ENCODE results near the gene BACH2.
"Not testable (repeated sequence)": the region's sequence is repeated elsewhere in the genome, so short reads cannot be mapped to it uniquely, and the experiment has no call there.

BACH2 gene

GRCh38 chr6:90209527-90209926 is 87.1 kb downstream of the BACH2 start:
- no peak for DNase-seq (ENCODE audit: low spot score)

- not testable (repeated sequence) for DNase-seq (ENCODE audit: low spot score)
Measured at GRCh38 chr6:90208690-90209089, 88.0 kb downstream of the BACH2 start.

GRCh38 chr6:90204327-90205056 is 92.2 kb downstream of the BACH2 start:
- no peak for DNase-seq (ENCODE audit: low spot score)

GRCh38 chr6:90203672-90204071 is 93.0 kb downstream of the BACH2 start:
- no peak for DNase-seq (ENCODE audit: low spot score)

GRCh38 chr6:90202156-90202555 is 94.5 kb downstream of the BACH2 start:
- DNase-seq (ENCODE audit: low spot score), result no peak

- no peak for DNase-seq (ENCODE audit: low spot score)
Measured at GRCh38 chr6:90199900-90200299, 96.7 kb downstream of the BACH2 start.

- no peak for DNase-seq (ENCODE audit: low spot score)
Measured at GRCh38 chr6:90198758-90199425, 97.8 kb downstream of the BACH2 start.

- DNase-seq (ENCODE audit: low spot score), result no peak
Measured at GRCh38 chr6:90197854-90198496, 98.7 kb downstream of the BACH2 start.

- no peak for DNase-seq (ENCODE audit: low spot score)
Measured at GRCh38 chr6:90195094-90195829, 101.4 kb downstream of the BACH2 start.

- no peak for DNase-seq (ENCODE audit: low spot score)
Measured at GRCh38 chr6:90194371-90194841, 102.2 kb downstream of the BACH2 start.

GRCh38 chr6:90193359-90193758 is 103.3 kb downstream of the BACH2 start:
- no peak for DNase-seq (ENCODE audit: low spot score)

- DNase-seq (ENCODE audit: low spot score), result no peak
Measured at GRCh38 chr6:90192857-90193256, 103.8 kb downstream of the BACH2 start.

- no peak for DNase-seq (ENCODE audit: low spot score)
Measured at GRCh38 chr6:90190752-90191395, 105.8 kb downstream of the BACH2 start.

GRCh38 chr6:90190131-90190530 is 106.5 kb downstream of the BACH2 start:
- no peak for DNase-seq (ENCODE audit: low spot score)

GRCh38 chr6:90187437-90188121 is 109.1 kb downstream of the BACH2 start:
- no peak for DNase-seq (ENCODE audit: low spot score)

- no peak for DNase-seq (ENCODE audit: low spot score)
Measured at GRCh38 chr6:90186637-90187371, 109.8 kb downstream of the BACH2 start.

- no peak for DNase-seq (ENCODE audit: low spot score)
Measured at GRCh38 chr6:90186026-90186425, 110.6 kb downstream of the BACH2 start.

GRCh38 chr6:90184334-90185298 is 112.0 kb downstream of the BACH2 start:
- DNase-seq (ENCODE audit: low spot score), result no peak

- DNase-seq (ENCODE audit: low spot score), result no peak
Measured at GRCh38 chr6:90183587-90184333, 112.9 kb downstream of the BACH2 start.
